GM19324 (cell line): ENCODE data around the gene ANK2.

Experiments used
- ATAC-seq: cut with Tn5 transposase; IDR thresholded peaks from one replicate; pipeline ENCODE4 v1.9.1; 2021; ENCODE audit warnings: mild to moderate bottlenecking, moderate library complexity; ENCODE audit not compliant: unreplicated experiment, low FRiP score

Gene ANK2

DNA sequence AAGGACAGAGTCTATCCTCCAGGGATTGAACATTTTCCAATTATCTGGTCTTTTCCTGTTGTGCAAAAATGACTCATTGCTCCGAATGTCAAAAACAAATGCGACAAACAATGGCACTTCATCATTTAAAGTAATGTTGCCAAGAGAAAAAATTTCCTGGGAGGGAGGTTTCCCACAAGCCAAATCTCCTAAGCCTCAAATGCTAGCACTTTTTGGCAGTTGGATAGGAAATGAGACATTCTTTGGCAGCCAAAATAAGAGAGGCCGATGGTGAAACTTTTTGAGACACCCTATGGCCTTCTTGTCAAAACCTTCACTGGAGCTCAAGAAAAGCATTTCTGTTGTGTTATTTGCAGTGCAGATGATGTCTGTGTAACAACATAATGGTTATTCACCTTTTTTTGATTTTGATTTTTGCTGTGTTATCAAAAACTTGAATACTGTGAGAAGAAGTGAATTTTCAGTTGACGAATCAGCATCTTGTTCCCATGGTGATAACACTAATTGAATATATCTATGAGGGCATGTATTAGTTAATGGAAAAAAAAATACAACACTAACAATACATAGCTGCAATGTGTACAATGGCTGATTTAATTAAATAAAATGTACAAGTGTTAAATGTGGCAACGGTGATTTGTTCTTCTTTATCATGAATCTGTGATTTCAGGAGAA is 333.8 kb downstream of the ANK2 start:
- no peak for ATAC-seq

DNA sequence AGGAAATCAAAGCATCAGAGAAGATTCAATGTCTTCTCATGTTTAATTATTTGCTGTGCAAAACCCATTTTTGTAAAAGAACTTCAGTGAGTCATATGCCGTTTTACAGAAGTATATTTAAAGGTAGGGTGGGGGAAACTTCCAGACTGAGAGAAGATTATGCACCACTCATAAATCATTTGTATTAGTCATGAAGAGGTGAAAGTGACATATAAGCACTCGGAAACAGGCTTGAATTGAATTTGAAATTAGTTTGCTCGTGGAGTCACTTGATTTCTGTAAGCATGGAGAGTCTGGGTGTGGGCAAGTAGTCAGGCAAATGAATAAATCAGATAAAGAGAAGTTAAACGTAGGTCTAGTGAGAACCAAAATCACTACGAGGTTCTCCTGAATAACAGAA is 335.1 kb downstream of the ANK2 start:
- ATAC-seq = no peak

DNA sequence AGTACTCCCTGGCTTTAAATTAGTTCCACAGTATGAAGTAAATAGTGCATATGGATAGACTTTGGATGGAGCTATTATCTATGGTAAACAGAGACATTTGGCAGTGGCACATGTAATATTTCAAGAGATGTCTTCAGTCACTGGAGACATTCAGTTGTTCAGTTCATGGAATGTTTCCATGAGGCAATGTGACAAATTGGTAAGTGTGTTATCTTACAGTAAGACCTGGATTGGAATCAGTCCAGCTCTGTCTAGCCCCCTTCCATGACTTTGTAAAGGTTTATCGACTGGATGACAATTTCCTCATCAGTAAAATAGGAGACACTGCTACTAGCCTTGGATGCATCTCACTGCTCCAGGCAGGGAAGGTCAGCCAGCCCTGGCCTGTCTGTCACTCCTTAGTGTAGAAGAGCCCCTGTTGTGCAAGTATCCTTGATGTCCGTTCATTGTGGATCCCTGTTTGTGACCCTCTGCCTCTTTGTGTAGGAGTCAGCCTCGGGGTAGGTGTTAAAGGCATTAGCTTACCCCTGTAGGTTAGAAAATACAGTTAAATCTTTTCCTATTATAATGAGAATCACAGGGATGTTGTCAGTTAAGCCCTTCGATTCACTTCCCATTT is 335.9 kb downstream of the ANK2 start:
- ATAC-seq = no peak

DNA sequence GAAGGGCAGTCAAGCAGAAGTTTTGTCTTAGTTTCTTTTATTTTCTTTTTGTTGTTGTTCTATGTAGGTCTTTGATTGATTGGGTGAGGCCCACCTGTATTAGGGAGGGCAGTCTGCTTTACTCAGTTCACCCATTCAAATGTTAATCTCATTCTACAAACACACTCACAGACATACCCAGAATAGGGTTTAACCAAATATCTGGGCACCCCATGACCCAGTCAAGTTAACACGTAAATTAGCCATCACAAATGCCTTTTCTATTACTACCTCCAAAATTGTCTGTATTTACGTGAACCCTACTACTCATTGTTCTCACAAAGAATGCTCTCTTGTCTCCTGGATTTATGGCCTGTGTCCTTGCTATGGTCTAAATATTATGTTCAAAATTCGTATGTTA is 339.7 kb downstream of the ANK2 start:
- no peak for ATAC-seq

DNA sequence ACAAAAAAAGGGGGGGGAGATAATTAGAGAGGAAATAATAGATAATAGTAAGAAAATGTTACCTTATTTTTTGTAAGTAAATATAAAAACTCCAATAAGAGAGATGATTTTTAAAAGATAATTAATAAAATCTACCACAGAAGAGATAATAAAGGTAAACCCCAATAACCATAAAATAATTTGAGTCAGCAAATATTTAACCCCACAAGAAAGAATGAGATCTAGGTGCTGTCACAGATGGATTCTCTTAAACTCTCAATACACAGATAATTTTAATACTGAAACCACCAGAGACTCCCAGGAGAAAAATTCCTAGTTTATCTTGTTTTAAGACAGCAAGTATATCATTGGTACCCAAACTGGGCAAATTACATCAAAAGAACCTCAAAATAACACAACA is 341.4 kb downstream of the ANK2 start:
- no peak for ATAC-seq

DNA sequence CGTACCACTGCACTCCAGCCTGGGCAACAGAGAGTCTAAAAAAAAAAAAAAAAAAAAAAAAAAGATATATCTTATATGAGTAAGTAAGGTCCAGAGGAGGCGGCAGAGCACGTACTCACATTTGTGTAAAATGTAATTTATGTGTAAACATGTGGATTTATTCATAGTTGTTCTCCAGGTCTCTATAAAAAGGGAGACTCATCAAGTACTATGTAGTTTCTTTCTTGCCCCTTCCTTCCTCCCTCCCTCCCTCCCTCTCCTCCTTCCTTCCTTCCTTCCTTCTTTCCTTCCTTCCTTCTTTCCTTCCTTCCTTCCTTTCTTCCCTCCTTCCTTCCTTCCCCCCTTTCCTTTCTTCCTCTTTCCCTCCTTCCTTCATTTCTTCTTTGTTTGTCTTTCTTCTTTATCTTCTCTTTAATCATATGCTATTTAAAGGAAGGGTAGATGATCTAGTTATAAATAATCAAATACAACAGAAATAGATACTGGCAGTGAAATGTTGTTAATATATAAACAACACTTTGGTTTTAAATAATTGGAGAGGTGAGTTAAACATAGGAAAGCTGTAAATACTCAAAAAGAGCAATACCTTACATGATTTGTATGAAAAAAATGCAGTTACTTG is 344.8 kb downstream of the ANK2 start:
- ATAC-seq = no peak

DNA sequence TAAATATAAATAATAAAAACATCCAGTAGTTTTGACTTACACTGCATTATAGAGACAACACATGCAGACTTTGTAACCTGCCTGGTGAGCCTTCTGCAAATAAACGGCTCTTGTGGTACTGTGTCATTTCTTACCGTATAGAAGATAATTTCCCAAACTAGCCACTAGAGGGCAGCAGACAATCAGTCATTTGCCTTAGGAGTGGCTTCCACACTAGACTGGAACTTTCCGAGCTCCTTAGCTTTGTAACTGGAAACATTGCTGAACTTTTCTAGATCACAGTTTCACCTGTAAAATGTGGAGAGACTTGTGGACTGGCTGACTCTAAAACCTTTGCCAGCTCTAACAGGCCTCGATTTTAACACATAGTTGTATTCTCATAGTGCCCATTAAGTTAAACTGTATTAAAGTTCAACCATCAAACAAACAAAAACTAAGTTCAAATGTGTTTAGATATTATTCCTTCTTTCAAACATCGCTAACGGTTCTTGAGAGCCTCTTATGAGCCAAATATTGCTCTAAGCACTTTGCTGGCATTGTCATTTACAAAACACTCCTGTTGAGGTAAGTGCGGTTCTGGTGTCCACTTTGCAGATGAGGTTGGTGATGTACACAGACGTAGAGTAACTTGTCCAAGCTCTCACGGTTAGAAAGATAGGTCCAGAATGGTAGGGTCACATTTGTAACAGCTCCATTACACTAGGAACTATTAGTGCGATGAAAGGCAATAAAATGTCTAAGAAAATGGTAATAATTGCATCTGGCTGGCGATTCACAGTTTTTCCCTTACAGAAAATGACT is 345.5 kb downstream of the ANK2 start:
- ATAC-seq = peak; percentile 94

DNA sequence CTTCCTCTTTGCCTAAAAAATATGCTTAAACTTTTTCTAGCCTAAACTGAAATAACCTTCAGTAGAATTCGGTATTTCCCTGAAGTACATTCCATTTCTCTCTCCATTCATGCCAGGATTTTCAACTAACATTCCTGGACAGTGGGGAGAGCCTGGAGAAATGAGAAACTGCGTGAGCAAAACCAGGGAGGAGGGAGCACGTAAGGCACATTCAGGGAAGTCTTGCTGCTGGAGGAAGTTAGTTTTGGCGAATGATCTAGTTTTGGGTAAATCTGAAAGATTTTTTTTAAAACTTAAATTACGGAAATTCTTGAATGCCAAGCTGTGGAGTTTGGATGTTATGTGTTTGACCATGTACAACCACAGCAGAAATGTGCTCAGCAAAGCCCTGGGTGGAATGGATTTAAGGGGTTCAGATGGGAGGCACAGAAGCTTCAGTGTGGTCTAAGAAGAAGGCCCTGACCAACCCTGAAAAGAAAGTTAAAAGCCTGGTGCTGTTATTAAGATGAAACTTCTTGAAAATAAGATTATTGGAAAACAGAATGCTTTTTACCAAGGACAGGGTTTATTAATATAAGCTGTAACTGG is 347.8 kb downstream of the ANK2 start:
- ATAC-seq = no peak

DNA sequence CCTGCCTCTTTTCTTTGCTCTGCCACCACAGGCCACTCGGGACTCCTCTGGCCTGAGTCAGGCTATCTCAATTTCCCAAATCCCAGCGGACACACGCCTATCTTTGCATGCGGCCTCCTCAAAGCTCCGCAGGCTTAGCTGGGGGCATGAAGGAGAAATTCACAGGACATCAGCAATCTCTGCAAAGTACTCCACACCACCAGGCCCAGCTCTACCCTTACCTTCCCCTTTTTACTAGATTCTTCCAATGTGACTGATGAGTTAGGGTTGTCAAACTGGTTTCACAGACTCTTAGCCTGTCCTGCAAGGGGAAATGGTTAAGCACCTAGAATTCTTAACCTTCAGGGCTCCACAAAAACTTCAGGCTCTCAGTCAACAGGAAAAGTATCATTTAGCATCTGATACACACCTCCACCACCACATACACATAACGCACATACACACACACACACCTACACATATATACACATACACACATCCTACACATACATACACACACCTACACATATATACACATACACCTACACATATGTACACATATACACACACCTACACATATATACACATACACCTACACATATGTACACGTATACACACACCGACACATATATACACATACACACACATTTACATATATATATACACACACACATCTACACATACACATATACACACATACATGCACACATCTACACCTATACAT is 349.1 kb downstream of the ANK2 start:
- ATAC-seq = no peak

DNA sequence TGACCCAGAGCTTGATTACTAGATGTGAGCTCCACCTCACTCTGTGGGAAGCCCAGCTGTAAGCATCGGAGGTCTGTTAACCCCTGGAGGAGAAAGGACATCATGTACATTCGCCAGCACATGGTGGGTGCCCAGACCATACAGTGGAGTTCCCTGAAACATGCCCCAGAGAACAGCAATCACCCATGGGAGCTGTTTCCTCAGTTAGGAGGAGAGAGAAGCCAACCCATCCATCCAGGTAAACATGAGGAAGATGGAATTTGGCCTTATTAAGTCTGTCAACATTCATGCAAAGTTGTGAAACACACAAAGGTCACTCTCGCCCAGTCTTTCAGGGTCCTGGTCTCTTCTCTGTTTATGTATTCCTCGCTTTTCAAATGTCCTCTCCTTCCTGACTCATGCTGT is 354.7 kb downstream of the ANK2 start:
- no peak for ATAC-seq

DNA sequence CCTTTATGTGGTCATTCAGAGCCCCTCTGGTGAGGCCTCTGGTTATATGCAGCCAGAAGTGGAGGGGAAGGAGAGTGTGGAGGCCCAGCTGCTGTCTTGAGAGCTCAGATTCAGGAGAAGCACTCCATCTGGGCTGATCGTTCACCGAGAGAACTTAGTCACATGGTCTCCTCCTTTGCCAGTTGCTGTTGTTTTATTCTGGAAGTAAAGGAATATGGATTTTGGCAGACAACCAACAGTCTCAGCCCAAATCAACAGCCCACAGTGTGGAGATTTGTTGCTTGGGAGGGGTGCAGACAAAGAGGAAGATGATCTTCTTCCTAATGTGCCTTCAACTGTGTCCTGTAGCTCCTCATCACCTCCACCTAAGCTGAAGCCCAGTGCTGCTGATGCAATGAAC is 355.4 kb downstream of the ANK2 start:
- no peak for ATAC-seq

DNA sequence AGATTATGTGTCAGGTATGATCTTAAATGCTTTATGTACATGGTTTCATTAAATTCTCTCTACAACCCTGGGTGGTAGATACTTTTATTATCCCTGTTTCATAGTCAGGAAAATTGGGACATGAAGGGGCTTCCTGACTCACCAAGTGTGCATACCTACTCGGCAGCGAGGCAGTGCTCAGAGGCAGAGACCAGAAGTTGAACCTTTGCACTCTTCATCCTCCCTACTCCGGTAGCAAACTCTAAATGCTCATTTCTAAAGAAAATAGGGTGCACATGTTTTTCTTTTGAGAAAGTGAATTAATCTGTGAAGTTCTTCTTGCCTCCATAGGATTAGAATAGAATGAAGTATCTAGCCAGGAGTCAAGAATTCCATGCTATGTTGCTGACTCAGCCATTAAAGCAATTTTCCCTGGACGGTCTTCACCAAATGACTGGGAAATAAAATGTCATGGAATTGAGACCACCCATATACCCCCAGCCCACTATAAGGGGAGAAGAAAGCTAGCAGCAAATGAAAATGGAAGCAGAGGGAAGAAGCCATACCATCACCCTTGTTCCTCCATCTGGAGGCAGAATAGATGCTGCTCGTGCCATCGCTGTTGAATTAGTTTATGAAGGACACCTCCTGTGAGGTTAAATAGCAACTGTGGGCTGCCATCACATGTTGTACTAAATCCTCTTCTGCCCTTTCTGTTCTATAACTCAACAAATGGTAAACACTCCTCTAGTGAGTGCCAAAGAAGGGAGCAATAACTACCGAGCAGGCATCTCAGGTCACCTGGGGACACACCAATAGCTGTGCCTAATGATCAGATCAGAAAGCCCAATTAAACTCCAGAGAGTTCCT is 356.6 kb downstream of the ANK2 start:
- no peak for ATAC-seq

DNA sequence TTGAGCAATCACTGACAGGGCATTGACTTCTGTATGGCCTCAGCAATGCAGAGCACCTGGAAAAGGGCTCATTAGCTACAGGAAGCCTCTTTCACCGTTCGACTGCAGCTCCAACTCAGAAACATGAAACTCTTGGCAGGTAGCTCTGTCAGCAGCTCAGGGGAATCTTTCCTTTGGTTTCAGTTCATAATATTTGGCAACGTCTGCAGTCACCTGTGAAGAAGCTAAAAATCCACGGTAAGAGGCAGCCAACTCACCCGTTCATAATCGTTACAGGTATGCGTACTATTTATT is 357.2 kb downstream of the ANK2 start:
- no peak for ATAC-seq

DNA sequence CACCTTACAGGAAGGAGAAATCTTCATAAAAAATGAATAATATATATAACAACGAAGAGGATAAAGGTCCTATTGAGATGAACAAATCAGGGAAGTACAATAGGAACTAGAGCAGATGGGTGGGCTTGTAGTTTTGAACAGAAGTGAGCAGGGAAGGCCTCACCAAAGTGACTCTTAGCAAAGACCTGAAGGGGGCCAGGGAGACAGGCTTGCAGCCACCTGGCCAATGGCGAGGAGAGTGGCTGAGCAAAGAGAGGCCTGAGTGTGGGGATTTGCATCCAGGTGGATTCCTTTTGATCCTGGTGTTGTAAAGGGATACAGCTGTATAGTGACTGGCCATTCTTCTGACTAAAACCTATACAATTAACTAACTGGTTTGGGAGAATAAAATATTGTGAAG is 358.0 kb downstream of the ANK2 start:
- ATAC-seq = no peak

DNA sequence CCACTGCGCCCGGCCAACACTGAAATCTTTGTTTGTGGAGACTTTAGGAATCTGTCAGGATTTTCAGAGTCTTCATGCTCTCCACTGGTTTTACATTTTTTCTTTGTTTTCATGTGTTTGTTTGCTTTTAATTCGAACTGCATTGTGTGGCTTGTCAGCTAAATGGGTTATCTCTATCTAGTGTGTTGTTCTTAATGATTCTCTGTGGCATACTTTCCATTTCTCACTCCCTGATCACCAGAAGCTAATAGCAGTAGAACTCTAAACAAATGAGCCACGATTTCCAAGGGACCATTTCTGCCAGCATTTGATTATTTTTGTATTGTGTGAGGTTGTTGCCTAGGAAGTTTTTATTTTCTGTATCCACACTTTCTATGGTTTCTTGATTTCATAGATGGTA is 359.7 kb downstream of the ANK2 start:
- ATAC-seq = no peak

DNA sequence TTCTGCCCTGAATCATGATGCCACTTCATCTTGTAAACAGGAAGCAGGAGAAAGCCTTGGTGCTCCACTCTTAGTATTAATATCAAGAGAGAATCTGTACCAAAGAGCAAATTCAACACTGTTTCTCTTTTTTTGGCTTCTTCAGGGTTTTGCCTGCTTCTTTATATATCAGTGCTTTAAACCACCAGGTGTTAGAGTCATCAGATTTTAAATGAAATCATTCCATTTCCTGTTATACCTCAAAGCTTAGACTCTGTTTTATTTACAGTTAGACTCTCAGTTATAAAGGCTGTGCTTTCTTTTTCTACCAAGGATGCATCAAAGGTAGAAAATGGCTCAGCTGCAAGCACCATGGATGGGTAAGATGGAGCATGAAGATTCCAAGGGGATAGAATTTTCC is 361.2 kb downstream of the ANK2 start:
- no peak for ATAC-seq

DNA sequence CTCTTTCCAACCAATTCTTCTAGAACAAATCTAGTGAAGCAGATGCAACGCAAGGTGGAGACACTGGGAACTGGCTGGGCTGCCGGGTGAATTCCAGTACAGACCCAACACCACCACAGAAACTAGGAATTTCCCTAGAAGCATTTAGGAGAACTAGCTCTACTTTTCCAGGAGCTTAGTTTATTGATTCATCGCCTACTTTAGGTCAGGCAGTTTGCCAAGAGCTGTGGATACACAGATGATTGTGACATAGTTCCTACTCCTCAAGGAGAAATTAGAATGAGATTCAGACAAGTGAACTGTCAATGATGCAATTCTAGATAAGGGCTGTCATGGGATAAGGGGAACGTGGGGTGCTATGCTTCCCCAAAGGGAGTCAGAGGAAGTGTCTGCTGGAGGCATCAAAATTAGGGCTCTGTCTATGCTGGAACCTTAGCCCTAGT is 362.1 kb downstream of the ANK2 start:
- ATAC-seq = no peak

DNA sequence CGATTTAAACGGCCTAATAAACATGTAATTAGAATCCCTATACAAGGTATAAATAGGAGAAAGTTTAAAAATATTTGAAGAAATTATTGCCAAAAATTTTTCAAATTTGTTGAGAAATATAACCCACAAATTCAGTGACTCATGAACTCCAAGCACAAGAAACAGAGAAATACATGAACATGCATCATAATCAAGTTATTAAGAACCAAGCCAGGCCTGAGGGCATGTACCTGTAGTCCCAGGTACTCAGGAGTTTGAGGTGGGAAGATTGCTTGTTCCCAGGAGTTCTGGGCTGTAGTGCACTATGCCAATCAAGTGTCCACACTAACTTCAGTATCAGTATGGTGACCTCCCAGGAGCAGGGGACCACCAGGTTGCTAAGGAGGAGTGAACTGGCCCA is 370.2 kb downstream of the ANK2 start:
- ATAC-seq = no peak

DNA sequence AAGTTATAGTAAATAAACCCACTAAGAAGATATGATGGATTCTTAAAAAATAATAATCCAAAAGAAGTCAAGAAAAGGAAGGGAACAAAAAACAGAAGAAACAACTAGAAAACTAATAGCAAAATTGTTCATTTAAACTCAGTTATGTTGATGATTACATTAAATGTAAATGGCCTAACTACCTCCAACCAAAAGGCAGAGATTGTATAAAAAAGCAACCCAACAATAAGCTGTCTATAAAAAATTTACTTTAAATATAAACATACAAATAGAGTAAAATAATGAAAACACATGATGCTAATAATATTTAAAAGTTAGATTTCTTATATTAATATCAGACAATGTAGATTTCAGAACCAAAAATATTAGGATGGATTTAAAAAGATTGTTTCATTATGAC is 371.5 kb downstream of the ANK2 start:
- no peak for ATAC-seq

DNA sequence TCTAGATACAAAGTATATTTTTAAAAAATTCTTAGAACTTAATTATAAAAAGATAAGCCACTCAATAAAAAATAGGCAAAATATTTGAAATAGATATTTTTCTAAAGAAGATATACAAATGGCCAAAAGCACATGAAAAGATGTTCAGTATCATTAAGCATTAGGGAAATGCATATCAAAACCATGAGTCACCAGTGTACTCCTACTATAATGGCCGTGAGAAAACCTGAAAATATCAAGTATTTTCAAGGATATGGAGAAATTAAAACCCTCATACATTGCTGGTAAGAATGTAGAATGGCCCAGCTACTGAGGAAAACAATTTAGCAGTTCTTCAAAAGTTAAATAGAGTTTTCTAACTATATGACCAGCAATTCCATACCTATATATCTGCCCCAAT is 374.2 kb downstream of the ANK2 start:
- ATAC-seq = no peak
